DMS53 (cell line): ENCODE results near the gene TMEM114.

ENCODE experiments used
- DNase-seq: peaks from one replicate; lab custom pipeline; 2025; lab: John Stamatoyannopoulos, UW

Gene TMEM114

DNA sequence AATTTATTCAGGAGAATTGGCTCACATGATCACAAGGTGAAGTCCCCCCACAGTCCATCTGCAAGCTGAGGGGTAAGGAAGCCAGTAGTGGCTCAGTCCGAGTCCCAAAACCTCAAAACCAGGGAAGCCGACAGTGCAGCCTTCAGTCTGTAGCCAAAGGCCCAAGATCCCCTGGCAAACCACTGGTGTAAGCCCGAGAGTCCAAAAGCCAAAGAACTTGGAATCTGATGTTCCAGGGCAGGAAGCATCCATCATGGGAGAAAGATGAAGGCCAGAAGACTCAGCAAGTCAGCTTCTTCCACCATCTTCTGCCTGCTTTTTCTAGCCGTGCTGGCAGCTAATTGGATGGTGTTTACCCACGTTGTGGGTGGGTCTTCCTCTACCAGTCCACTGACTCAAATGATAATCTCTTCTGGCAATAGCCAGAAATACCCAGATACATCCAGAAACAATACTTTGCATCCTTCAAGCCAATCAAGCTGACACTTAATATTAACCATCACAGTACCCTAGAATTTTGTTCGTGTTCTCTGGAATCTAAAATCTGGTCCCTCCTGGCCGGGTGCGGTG lies 40.4 kb downstream of the TMEM114 start:
- no peak for DNase-seq

DNA sequence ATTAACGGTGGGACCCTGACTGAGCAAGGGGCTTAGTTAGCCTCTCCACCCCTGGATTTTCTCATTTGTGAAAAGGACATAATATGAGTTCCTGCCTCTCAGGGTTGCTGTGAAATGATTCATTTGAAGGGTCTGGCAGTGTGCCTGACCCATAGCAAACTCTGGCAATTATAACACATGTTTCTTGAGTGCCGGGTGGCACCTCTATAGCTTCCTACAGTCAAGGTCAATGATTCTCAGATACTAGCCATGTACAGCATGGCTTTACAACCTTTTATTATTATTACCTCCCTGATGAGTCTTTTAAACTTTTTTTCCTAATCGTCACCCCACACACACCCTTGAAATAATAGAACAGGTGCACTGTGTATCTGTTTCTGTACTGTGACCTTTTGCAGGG lies 42.1 kb downstream of the TMEM114 start:
- no peak for DNase-seq

DNA sequence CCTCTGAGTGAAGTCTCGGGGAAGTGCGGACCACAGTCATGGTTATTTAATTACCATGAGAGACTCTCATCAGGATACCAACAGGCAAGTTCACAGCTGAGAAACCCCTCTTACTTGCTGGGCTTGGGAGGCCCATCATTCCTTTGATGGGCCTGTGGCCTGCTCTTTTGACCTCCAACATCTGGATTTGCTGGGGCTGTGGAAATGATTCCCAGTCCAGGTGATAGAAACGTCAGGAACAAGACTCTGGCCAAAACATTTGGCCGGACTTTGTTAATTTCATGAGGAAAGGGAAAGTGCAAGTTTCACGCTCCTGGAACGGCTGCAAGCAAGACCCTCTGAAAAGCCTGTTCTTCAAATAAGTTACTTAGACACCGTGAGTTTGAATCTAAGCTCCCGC lies 42.5 kb downstream of the TMEM114 start:
- DNase-seq = no peak

DNA sequence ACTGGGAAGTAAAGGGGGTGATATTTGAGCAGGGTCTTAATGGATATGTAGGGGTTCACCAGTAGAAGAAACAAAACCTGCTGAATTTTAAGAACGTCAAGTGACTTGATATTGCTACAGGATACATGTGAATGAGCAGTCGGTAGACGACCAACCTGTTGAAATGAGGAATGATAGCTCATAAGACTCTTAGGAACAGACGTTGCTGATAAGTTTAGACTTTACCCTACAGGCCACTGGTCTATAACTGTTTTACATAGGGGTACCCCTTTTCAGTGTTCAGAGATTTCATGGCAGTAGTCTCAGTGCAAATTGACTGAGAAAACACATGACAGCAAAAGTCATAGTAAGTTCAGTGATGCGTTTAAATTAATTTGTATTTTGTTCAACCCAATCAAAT lies 45.9 kb downstream of the TMEM114 start:
- DNase-seq = no peak

DNA sequence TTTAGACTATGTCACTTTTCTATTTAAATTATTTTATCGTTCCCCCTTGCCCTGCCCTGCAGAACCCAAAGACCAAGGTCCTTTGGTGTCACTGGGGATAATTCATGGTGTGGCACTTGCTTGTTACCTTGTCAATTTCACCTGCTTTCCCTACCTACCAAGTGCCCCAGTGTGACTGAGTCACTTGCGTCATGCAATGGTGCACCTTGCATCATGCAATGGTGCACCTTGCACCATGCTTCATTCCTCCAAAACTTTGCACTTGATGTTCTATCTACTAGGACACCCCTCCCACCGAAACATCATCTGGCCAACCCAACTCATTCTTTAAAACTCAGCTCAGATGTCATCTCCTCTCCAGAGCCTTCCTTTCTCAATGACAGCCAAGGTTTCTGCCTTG lies 47.1 kb downstream of the TMEM114 start:
- no peak for DNase-seq

DNA sequence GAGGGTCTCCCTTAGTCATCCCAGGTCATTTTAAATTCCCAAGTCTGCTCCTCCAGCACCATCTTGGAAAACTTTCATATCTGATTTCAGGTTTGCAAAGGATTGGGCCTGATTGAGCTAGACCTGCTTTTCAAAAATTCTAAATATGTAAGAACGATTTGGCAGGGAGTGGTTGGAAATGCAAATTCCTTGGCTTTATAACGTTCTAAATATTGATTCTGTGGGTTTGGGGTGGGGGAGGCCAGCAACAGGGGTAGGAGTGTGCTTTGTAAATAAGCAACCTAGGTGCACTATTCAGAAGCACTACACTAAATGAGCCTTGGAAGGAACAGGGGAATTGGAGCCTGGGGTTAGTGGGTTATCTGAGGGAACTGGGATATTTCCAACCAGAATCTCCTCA lies 47.9 kb downstream of the TMEM114 start:
- DNase-seq = no peak

DNA sequence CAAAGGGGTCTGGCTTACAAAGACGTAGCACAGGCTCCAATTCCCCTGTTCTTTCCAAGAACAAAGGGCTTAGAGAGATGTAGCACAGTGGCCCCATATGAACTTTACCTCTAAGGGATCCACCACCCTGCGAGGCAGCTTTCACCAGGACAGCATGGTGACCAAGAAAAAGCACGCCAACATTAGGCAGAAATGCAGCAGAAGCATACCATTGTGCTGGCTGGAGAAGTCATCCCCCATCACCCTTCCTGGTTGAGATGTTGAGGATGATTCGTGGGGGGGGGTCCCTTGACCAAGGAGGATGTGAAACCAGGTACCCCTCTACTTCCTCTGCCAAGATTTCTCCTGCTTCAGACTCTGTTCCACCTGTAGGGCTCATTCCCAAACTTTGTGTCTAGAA lies 48.4 kb downstream of the TMEM114 start:
- DNase-seq = no peak

DNA sequence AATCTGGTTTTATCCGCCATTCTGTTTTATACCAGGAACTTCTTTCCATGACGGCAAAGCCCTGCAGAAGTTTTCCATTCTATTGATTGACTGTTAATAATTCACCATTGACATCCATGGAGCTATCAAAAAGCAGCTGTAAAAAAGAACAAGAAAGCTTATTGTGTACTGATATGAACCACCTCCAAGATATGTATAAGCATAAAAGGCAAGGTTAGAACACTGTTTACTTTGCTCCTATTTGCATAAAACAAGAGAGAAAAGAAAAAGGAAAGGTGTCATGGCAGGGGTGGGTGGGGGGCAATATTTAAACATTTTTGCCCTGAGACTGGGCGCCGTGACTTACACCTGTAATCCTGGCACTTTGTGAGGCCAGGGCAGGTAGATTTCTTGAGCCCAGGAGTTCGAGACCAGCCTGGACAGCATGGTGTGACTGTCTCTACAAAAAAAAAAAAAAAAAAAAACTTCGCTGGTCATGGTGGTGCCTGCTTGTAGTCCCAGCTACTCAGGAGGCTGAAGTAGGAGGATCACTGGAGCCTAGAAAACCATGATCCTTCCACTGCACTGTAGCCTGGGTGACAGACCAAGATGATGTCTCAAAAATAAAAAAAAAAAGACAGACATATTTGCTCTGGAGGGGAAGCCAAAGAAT lies 52.5 kb downstream of the TMEM114 start:
- no peak for DNase-seq

DNA sequence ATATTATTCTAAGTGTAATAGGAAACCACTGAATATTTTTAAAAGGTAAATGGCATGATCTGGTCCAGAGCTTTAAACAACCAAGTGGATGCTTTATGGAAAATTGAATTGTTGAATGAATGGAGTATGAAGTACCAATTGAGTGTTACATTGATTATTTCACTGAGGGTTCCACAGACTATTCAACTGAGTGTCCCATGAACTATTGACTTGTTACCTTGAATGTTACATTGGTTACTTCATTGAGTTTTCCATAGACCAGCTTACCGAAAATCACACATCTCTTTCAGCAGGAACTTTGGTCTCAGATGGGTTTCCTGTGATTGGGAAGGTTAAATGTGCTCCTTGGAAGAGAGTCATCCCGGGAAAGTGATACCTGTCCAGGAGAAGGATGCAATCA lies 56.8 kb downstream of the TMEM114 start:
- DNase-seq = no peak

DNA sequence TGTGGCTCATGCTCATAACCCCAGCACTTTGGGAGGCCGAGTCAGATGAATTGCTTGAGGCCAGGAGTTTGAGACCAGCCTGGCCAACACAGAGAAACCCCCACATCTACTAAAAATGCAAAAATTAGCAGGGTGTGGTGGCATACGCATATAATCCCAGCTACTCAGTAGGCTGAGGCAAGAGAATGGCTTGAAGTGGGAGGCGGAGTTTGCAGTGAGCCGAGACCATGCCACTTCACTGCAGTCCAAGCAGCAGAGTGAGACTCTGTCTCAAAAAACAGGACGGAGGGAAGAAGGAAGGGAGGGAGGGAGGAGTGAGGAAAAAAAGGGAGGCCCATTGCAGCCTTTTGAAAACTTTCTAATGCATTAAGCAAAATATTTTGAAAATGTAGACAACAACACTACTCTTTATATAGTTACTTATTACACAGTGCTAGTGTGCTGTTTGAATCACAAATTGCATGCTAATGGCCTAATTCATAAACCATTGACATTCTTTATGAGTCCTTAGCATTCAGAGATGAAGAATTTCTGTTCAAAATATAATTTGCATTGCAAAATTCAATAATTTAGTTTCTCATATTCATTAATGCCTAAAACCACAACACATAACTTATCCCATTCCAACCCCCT lies 59.4 kb downstream of the TMEM114 start:
- DNase-seq = peak; percentile 40

DNA sequence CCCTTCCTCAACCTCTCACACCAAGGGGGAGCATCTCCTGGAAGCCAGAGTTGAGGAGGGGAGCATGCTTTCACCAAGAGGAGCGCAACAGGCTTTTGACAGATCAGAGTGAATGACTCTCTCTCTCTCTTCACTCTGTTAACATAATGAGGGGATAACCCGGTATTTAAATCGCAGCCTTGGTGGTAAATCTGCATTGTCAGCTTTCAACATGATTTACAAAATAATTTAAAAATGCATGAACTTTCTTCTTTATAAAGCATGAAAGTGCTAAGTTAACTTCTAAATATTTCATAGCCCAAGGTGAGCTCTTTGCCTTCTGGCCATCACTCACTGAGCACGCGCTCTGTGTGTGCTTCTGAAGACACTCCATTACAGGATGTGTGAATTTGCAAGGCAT lies 61.8 kb downstream of the TMEM114 start:
- no peak for DNase-seq

DNA sequence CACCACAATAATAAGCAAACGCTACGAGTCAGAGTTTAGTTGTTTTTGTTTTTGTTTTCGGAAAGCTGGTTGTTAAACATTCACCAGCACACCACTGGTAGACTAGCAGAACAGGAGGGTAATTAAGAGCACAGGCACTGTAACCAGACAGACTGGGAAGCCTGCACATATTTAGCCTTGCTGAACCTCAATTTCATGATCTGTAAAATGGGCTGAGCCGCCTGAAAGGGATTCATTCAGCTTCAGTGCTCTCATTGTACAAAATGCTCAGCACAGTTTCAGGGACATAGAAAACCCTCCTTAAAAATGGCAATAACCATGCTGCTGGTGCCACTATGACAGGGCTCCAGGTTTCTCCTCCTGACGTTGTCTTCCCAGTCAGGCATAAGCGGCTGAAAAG lies 66.4 kb downstream of the TMEM114 start:
- DNase-seq = no peak

DNA sequence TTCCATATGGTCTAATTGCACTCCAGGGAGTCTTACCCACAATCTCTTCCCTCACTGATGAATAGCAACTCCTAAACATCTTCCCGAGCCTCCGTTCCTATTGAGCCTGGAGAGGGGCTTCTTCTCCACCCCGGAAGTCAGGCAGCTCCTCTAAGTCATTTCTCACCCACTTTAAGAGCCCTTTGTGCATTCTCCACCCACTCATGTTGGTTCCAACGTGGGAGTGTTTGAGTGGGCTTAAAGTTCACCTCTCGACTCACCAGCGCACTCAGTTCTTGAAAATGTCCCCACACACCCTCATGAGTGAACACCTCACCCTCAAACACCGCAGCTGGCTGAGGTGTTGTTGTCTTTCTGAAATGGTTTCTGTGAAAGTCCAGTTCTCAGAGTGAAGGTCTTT lies 67.6 kb downstream of the TMEM114 start:
- no peak for DNase-seq

DNA sequence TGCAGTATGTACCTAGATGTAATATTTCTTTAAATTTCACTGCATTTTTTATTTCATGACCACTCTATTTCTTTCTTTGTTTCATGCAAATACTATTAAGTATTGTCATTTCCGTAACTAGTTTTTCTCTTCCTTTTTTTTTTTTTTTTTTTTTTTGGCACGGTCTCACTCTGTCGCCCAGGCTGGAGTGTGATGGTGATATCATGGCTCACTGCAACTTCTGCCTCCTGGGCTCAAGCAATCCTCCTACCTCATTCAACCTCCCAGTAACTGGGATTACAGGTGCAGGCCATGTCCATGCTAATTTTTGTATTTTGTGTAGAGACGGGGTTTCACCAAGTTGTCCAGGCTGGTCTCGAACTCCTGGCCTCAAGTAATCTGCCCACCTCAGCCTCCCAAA lies 70.7 kb downstream of the TMEM114 start:
- no peak for DNase-seq
